ENCODE measurements around the gene GRK6. TPM values are rescaled to one million over a fixed set of nuclear protein-coding genes. Genes with fewer than 3 reads are reported as not detected.

The GRK6 gene
- total and polyA plus RNA-seq, 9 of the 15 experiments (the other 6 are each of a cell fraction or from before 2014, with no cell fraction given): 0.63 to 122 (median 44.5) TPM

- TF ChIP-seq AFF4 (CRISPR knock-in tag; IDR thresholded peaks at IDR 0.05): peak; percentile 21; the same call in 1 of the 2 replicates
- TF ChIP-seq KDM2B (CRISPR knock-in tag; IDR thresholded peaks at IDR 0.05): no peak
- peak; percentile 56 for TF ChIP-seq RBBP5 (IDR thresholded peaks at IDR 0.05; ENCODE audit: borderline replicate concordance, insufficient read depth, low read length, poor library complexity, severe bottlenecking)
- TF ChIP-seq HMGXB4 (CRISPR knock-in tag; IDR thresholded peaks at IDR 0.05): peak; percentile 80; the same call in 1 of the 2 replicates
- peak; percentile 56 for TF ChIP-seq KDM5B (IDR thresholded peaks at IDR 0.05; ENCODE audit: insufficient replicate concordance, low read depth, low read length)
- TF ChIP-seq REST (IDR thresholded peaks at IDR 0.05; ENCODE audit: borderline replicate concordance): peak; percentile 54
- TF ChIP-seq REST (CRISPR knock-in tag; IDR thresholded peaks at IDR 0.05; ENCODE audit: low read depth): no peak; the same call in none of the 2 replicates
- no peak for TF ChIP-seq POU5F1 (IDR thresholded peaks at IDR 0.05; ENCODE audit: borderline replicate concordance, low read depth, low read length, partially characterized antibody)
- TF ChIP-seq SRF (CRISPR knock-in tag; IDR thresholded peaks at IDR 0.05): no peak
- no peak for TF ChIP-seq ATF1 (CRISPR knock-in tag; IDR thresholded peaks at IDR 0.05)
- no peak for TF ChIP-seq ATF1 (tag; IDR thresholded peaks at IDR 0.05)
- no peak for TF ChIP-seq CGGBP1 (CRISPR knock-in tag; IDR thresholded peaks at IDR 0.05)
- no peak for TF ChIP-seq MCM5 (IDR thresholded peaks at IDR 0.05; ENCODE audit: low read depth)
Measured at GRCh38 chr5:177455036-177455660, 28.7 kb downstream of the GRK6 start (continued).

All from K562 (cell line).